Naive B cell (primary cell): ENCODE measurements around the gene INTS1. TPM values are rescaled to one million over a fixed set of nuclear protein-coding genes. Genes with fewer than 3 reads are reported as not detected.

ENCODE experiments used
- ATAC-seq, 2 donors: fragments of 150-1000 bp; cut with Tn5 transposase; 2 replicates each; pipeline ENCODE4 v1.10.0; 2021; ENCODE audit warnings: low read depth in 2 of 2, mild to moderate bottlenecking in 2 of 2, moderate library complexity in 2 of 2
- DNase-seq: peaks from one replicate; pipeline ENCODE4 v3.0.0; 2022
- H3K27ac Mint-ChIP-seq, 6 donors: one replicate each; pipeline ENCODE4 v1.8.0; 2020 to 2022; ENCODE audit warnings: mild to moderate bottlenecking in 6 of 6, mixed read lengths in 6 of 6, moderate library complexity in 5 of 6, inconsistent platforms in 2 of 6
- H3K27me3 Mint-ChIP-seq, 3 donors: one replicate each; pipeline ENCODE4 v1.8.0; 2021 to 2022; ENCODE audit warnings: mixed read lengths in 3 of 3, mild to moderate bottlenecking in 1 of 3
- H3K36me3 Mint-ChIP-seq, 2 donors: one replicate each; pipeline ENCODE4 v1.8.0; 2020 to 2022; ENCODE audit warnings: mixed read lengths in 2 of 2, inconsistent platforms in 1 of 2, mild to moderate bottlenecking in 1 of 2
- H3K4me1 Mint-ChIP-seq, 3 donors: one replicate each; pipeline ENCODE4 v1.8.0; 2020 to 2022; ENCODE audit warnings: mixed read lengths in 3 of 3, inconsistent platforms in 1 of 3, mild to moderate bottlenecking in 1 of 3, moderate library complexity in 1 of 3
- H3K4me3 Mint-ChIP-seq, 8 donors: one replicate each; pipeline ENCODE4 v1.8.0; 2020 to 2022; ENCODE audit warnings: mild to moderate bottlenecking in 8 of 8, mixed read lengths in 8 of 8, moderate library complexity in 8 of 8, inconsistent platforms in 2 of 8
- H3K9me3 Mint-ChIP-seq, 7 donors: one replicate each; pipeline ENCODE4 v1.8.0; 2020 to 2022; ENCODE audit warnings: mixed read lengths in 7 of 7, mild to moderate bottlenecking in 5 of 7, inconsistent platforms in 2 of 7, moderate library complexity in 1 of 7
- polyA plus RNA-seq, 6 donors: library from polyadenylated mRNA; unstranded; fragments of 300-500 nt; fragmentation: Illumina TruSeq; gene quantifications; one replicate each; pipeline ENCODE4 v1.2.3, GENCODE V29; 2021; ENCODE audit warnings: low read depth in 6 of 6

INTS1 gene
- polyA plus RNA-seq, 6 donors from 2014 or later: 3.0 to 26.7 (median 11.7) TPM

DNA sequence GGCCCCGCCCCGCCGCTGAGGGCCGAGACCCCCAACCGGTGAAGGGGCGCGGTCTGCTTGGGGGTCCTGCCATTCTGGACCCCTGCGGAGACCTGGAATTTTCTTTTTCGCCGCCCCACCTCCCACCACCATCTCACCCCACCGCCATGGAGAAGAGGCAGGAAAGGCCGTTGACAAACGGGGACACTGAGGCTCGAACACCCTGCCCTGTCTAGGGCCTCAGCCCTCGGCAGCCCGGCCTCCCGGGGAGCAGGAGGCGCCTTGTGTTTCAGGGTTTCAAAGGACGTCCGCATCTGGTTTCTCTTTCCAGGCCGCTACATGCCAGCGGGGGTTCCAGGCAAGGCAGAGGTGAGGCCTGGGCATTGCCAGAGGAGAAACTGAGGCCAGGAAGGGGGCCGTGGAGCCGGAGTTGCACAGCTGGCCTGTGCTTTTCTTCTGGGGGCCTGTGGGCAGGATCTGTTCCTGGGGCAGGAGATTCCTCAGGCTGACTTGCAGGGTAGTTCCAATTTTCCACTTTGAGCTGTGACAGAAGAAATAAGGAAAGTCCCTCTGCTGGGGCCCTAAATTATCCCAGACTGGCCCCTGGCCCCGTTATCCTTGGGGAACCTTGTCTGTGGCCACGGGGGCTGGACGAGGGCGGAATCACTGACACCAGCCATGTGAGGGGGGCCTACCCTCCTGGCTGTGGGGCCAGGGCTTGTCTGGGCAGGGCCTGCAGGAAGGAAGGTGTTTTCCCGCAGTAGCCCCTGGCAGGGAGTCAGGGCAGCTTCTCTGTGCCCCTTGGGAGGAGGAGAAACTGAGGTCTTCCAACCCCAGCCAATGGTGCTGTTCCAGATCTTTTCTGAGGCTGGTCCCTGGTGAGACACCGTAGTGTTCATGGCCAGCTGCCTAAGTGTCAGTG lies 44.0 kb downstream of the INTS1 start:
- H3K4me3 Mint-ChIP-seq: peak overlapping the region; percentile 63 to 89 (median 78)
- ATAC-seq (no peak), DNase-seq (no peak)
- peak overlapping the region in 3 of 6 donors; percentile 0 to 90 (median 87) for H3K27ac Mint-ChIP-seq
- peaks cover 0 to 5% (median 0%) of the 10 kb centered on the region in 3 donors for H3K27me3 Mint-ChIP-seq
- H3K9me3 Mint-ChIP-seq: no peaks in the 10 kb centered on the region
- no peaks in the 10 kb centered on the region for H3K36me3 Mint-ChIP-seq
- H3K4me1 Mint-ChIP-seq: peaks cover 13 to 33% (median 21%) of the 10 kb centered on the region in 3 donors

DNA sequence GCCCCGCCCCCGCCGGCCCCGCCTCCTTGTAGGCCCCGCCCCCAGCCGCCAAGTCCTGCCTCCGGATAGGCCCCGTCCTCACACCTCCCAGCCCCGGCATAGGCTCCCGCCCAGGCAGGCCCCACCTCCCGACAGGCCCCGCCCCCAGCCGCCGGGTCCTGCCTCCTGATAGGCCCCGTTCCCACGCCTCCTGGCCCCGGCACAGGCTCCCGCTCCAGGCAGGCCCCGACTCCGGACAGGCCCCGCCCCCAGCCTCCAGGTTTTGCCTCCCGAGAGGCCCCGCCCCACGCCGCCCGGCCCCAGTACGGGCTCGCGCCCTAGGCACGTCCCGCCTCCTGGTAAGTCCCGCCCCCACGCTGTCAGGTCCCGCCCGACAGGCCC lies 44.7 kb downstream of the INTS1 start:
- DNase-seq: peak; percentile 94
- Mint-ChIP-seq H3K27me3 (peaks cover 0 to 5% (median 0%) of the 10 kb centered on the region in 3 donors), H3K36me3 (no peaks in the 10 kb centered on the region), H3K4me1 (peaks cover 13 to 33% (median 21%) of the 10 kb centered on the region in 3 donors), H3K27ac (no peak overlapping the region), H3K9me3 (no peaks in the 10 kb centered on the region), H3K4me3 (peak overlapping the region; percentile 63 to 89 (median 78))
- ATAC-seq: peak; percentile 93 to 94

DNA sequence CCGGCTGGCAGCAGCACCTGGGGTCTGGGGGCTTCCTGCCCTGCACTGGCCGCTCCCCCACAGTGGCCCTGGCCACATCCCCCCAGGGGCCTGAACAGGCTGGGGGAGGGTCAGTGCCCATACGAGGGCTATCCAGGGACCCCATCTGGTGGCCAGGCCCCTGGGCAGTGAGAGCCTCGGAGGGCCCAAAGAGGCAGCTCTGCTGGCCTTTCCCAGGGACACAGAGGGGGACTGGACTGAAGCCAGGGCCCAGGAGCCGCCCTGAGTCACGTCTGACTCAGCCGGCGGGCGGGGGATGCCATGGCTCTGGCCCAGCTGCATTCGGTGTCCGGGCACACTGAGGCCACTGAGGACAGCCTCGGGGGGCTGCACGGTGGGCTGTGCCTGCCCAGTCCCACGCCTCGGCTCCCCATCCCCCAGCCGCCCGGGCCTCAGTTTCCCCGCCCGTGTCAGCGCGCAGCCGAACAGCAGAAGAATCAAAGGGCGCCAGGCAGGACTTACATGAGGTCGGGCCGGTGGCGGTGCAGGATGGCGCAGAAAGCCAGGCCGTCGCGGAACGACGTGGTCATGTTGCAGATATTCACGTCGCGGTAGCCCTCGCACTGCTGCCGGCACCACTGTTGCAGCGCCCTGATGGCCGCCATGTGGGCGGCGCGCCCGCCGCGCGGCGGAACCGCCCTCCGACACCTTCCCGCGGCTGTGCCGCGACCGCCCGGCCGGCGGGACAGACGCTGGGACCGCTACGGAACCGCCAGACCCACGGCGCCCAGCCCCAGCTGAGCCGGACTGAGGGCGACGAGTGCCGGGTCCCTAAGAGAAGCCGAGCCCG lies 45.3 kb downstream of the INTS1 start, which contains the start of gene MICALL2:
Gene MICALL2, minus strand, starts transcription at position 788 of the 829 bp plus-strand sequence. Its CDS starts 144 bp downstream, at position 644.
- peak; percentile 21 to 23 for ATAC-seq
- Mint-ChIP-seq H3K4me3 (peak within 1 kb of the TSS; percentile 63 to 89 (median 78)), H3K4me1 (peaks cover 13 to 33% (median 21%) of the 10 kb centered on the region in 3 donors), H3K9me3 (no peaks in the 10 kb centered on the region), H3K27me3 (peaks cover 0 to 5% (median 0%) of the 10 kb centered on the region in 3 donors), H3K36me3 (no peaks in the 10 kb centered on the region), H3K27ac (peak within 1 kb of the TSS in 2 of 6 donors; percentile 0 to 90)
- no peak for DNase-seq

DNA sequence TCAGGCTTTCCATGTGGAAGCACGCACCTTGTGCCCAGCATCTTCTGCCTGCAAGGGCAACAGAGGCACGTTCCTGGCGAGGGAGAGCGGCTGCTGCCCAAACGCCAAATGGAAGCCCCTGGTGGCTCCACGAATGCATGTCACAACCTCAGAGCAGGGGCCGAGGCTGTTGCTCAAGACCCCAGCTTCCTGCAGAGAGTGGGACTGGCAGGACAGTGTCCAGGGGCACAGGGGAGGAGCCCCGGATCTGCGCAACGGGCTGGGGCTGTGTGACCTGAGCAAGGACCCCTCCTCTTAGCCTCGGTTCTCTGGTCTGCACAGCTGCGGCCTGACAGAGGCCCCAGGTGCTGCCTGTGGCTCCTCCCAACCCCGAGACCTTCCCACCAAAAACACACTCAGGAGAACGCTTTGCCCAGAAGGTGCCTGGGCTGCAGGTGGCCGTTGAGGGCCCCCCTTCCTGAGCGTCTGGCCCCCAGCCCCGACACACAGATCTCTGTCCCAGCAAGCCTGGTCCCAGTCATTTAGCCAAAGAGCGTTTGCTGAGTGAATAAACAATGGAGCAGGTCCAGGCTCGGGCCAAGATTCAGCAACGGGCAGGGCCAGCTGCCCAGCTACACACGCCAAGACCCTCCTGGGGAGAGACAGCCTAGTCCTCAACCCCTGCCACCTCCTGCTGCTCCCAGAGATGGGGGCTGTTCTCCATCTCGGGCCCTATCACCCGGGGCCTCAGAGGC lies 46.1 kb downstream of the INTS1 start:
- Mint-ChIP-seq H3K27me3 (peaks cover 0 to 5% (median 0%) of the 10 kb centered on the region in 3 donors), H3K27ac (no peak overlapping the region), H3K9me3 (no peaks in the 10 kb centered on the region), H3K36me3 (no peaks in the 10 kb centered on the region), H3K4me3 (peak overlapping the region in 7 of 8 donors; percentile 63 to 79 (median 74)), H3K4me1 (peaks cover 13 to 33% (median 21%) of the 10 kb centered on the region in 3 donors)
- DNase-seq (no peak), ATAC-seq (no peak)

DNA sequence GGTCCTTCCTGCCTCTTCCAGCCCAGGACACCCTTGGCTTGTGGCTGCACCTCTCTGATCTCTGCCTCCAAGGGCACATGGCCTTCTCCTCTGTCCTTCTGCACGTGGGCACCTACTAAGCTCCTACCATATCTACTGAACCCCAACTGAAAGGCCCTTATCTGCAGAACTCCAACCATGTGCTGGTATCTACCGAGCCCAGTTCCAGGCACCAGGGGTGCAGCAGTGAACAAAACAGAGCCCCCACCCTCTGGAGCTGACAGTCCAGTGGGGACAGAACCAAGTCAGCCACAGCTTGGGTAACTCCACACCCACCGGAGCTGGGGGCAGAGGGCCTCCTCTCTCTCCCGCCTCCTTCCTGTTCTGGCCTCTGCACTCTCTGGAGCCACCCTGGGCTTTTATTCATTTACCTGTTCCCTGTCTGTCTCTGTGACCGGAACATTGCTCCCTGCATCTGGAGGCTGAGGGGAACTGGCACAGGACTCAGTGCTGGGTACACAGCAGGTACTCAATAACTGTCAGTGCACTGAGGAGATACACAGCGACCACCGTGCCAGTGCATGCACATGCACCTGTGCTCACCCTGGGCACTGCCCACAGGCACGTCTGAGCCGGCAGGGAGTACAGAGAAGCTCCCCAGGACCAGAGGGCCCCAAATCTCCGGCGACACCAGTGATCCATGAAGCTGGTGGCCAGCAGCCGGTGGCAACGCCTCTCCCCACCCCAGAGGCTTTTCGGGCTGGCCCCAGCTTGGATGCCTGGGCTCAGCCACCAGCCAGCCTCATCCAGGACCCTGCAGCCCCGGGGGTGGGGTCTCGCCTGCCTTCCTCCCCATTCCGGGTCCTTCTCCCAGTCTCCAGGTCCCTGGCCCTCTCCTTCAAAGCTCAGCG lies 46.9 kb downstream of the INTS1 start:
- Mint-ChIP-seq H3K4me1 (peaks cover 13 to 33% (median 21%) of the 10 kb centered on the region in 3 donors), H3K27me3 (peaks cover 0 to 5% (median 0%) of the 10 kb centered on the region in 3 donors), H3K27ac (peak overlapping the region in 2 of 6 donors; percentile 32 to 58), H3K4me3 (peak overlapping the region in 3 of 8 donors; percentile 19 to 77 (median 73)), H3K9me3 (no peaks in the 10 kb centered on the region), H3K36me3 (no peaks in the 10 kb centered on the region)
- DNase-seq: no peak
- ATAC-seq: no peak

DNA sequence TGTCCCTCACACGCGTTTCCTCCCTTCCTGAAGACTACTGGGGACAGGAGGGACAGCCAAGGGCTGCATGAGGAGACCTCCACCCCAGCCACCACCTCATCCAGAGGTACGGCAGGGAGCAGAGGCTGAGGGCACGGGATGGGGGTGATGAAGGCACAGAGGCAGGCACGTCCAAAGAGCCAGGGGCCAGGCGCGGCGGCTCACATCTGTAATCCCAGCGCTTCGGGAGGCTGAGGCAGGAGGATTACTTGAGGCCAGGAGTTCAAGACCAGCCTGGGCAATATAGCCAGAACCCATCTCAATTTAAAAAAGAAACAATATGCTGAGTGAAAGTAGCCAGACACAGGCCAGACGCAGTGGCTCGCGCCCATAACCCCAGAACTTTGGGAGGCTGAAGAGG lies 48.2 kb downstream of the INTS1 start:
- no peak for ATAC-seq
- H3K27ac Mint-ChIP-seq: no peak overlapping the region
- H3K27me3 Mint-ChIP-seq: peaks cover 0 to 5% (median 0%) of the 10 kb centered on the region in 3 donors
- H3K4me3 Mint-ChIP-seq: peak overlapping the region in 1 of 8 donors; percentile 34
- DNase-seq: no peak
- H3K4me1 Mint-ChIP-seq: peaks cover 6 to 22% (median 16%) of the 10 kb centered on the region in 3 donors
- H3K9me3 Mint-ChIP-seq: no peaks in the 10 kb centered on the region
- H3K36me3 Mint-ChIP-seq: no peaks in the 10 kb centered on the region

DNA sequence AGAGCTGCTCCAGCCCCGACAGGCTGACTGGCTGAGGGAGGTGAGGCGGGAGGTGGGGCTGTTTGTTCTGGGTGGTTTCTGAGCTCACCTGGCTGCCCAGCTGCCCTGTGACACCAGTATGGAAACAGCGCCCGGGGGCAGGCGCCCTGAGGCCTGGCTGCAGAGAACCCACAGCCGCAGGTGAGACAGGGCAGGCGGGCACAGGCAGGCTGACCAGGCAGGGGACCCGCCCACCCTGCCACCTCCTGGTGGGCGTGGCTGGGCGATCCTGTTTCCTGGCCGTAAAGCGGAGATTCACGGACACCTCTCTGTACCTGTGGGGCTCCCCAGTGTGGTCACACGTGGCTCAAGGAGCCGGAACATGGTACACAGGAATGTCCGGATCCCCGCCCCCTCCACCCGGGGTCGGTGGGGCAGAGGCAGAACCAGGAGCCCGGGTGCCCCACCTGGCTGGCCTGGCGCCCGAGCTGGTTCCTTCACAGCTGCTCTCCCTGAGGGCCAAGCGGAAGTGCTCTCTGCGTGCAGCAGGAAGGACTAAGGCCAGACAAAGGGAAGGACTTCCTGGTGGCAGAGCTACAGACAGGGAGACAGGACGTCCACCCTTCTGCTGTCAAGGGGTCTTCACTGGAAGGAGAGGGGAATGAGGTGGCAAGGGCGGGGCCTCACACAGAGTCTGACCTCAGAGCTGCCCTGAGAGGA lies 48.8 kb downstream of the INTS1 start:
- Mint-ChIP-seq H3K9me3 (no peaks in the 10 kb centered on the region), H3K27ac (no peak overlapping the region), H3K4me1 (peaks cover 6 to 16% (median 12%) of the 10 kb centered on the region in 3 donors), H3K4me3 (peak overlapping the region in 1 of 8 donors; percentile 34), H3K36me3 (no peaks in the 10 kb centered on the region), H3K27me3 (peaks cover 0 to 5% (median 0%) of the 10 kb centered on the region in 3 donors)
- DNase-seq: no peak
- ATAC-seq: no peak

DNA sequence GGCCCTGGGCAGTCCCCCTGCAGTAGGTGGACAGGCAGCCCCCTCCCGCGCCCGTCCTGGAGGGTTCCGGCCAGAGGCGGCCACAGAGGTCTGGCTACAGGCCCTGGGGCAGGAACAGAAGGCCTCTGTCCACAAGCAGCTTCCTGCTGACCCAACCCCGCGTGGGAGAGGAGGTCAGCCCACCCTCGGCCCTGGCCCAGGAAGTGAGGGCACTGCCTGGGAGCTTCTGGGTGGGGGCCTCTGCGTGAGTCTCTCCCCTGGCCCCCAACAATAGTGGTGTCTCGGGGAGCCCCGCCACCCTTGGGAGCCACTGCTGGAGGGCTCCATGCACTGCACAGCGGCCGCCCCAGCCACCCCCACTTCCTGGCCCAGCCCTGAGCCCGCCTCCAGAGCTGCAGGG lies 49.6 kb downstream of the INTS1 start:
- peaks cover 5 to 10% (median 9%) of the 10 kb centered on the region in 3 donors for H3K4me1 Mint-ChIP-seq
- no peaks in the 10 kb centered on the region for H3K36me3 Mint-ChIP-seq
- peaks cover 0 to 5% (median 0%) of the 10 kb centered on the region in 3 donors for H3K27me3 Mint-ChIP-seq
- DNase-seq: no peak
- H3K9me3 Mint-ChIP-seq: no peaks in the 10 kb centered on the region
- no peak overlapping the region for H3K4me3 Mint-ChIP-seq
- ATAC-seq: no peak
- no peak overlapping the region for H3K27ac Mint-ChIP-seq

DNA sequence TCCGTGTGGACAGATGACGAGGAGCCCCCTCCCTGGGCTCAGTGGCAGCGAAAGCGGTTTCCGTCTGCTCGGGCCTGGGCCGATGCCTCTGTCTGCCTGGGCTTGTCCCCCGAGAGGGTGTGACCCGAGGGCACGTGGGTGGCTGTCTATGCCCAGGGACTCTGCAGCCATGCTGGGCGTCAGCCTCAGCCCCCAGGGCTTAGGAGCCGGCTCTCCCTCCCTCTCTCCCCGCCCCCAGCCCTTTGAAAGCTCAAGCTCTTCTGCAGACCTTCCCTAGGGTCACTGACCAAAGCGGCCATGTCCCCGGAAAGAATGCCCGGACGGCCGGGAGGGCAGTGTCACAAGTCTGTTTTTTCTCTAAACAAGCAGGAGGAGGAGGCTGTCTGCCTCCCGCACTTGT lies 52.0 kb downstream of the INTS1 start:
- Mint-ChIP-seq H3K4me1 (peaks cover 0 to 4% (median 0%) of the 10 kb centered on the region in 3 donors), H3K9me3 (no peaks in the 10 kb centered on the region), H3K36me3 (no peaks in the 10 kb centered on the region), H3K27me3 (peaks cover 0 to 5% (median 0%) of the 10 kb centered on the region in 3 donors), H3K4me3 (no peak overlapping the region), H3K27ac (no peak overlapping the region)
- ATAC-seq: no peak
- no peak for DNase-seq

DNA sequence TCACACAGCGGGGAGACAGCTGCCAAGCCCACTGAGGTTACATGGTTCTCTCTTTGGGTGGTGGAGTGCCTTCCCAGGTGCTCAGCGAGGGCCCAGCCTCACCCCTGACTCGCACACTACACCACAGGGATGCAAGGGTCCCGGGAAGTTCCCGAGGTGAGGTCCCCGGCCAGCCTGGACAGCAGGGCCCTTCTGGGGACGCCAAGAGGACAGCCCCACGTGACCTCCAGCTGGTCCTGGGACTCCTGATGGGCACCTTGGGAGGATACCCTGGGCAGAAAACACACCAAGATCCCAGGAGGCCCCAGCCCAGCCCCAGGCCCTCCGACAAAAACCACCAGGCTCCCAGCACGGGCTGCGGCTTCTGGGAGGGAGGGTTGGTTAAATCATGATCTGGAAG lies 53.2 kb downstream of the INTS1 start:
- Mint-ChIP-seq H3K36me3 (no peaks in the 10 kb centered on the region), H3K9me3 (no peaks in the 10 kb centered on the region), H3K27ac (no peak overlapping the region), H3K4me1 (no peaks in the 10 kb centered on the region), H3K27me3 (peaks cover 0 to 3% (median 0%) of the 10 kb centered on the region in 3 donors), H3K4me3 (no peak overlapping the region)
- no peak for DNase-seq
- ATAC-seq: no peak

DNA sequence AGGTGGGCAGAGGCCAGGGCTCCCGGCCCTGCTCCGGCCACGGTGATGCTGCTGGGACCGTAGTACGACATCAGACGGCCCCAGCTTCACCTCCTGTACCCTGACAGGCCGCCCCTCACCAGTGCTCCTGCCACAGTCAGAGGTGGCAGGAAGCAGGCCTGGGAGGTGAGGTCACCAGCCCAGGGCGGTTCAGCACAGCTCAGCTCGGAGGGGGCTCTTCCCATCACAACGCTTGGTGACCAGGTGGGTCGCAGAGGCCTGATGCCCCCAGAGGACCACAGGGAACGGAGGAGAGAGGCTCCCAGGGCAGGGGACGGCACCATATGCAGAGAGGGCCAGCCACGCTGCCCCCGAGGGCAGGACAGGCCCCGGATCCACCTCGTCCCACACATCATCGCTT lies 53.8 kb downstream of the INTS1 start:
- H3K4me3 Mint-ChIP-seq: no peak overlapping the region
- H3K27me3 Mint-ChIP-seq: no peaks in the 10 kb centered on the region
- no peaks in the 10 kb centered on the region for H3K36me3 Mint-ChIP-seq
- no peak overlapping the region for H3K27ac Mint-ChIP-seq
- DNase-seq (no peak), ATAC-seq (no peak)
- H3K4me1 Mint-ChIP-seq: peaks cover 0 to 4% (median 0%) of the 10 kb centered on the region in 3 donors
- no peaks in the 10 kb centered on the region for H3K9me3 Mint-ChIP-seq
